GM23248 (cell line): Measurements from ENCODE around the gene CCDC197.

Experiments used
- EZH2 ChIP-seq: fragments of 200-600 bp; sonication (generic); IDR thresholded peaks from 2 replicates; pipeline ENCODE4 v1.6.1; 2018; ENCODE audit warnings: antibody characterized with exemption, mild to moderate bottlenecking; ENCODE audit not compliant: insufficient read depth, poor library complexity, severe bottlenecking
- EZH2phosphoT487 ChIP-seq: fragments of 200-600 bp; sonication (generic); IDR thresholded peaks from 2 replicates; pipeline ENCODE4 v1.6.1; 2018; ENCODE audit warnings: antibody characterized with exemption, moderate library complexity, mild to moderate bottlenecking, low read depth; ENCODE audit not compliant: insufficient read depth

- TF ChIP-seq EZH2, result no peak
- no peak for TF ChIP-seq EZH2phosphoT487
Observed at GRCh38 chr14:94048691-94049624, 51.9 kb downstream of the CCDC197 start.
